C1 segment of cervical spinal cord (tissue), 14 donors: ENCODE results near the gene RGL1.

Source experiments
- DNase-seq, 14 donors: peaks; one replicate each; lab custom pipeline; 2025; lab: John Stamatoyannopoulos, UW

Gene RGL1

GRCh38 chr1:183821309-183821888, 16.5 kb downstream of the RGL1 start:
- DNase-seq: no peak

DNA sequence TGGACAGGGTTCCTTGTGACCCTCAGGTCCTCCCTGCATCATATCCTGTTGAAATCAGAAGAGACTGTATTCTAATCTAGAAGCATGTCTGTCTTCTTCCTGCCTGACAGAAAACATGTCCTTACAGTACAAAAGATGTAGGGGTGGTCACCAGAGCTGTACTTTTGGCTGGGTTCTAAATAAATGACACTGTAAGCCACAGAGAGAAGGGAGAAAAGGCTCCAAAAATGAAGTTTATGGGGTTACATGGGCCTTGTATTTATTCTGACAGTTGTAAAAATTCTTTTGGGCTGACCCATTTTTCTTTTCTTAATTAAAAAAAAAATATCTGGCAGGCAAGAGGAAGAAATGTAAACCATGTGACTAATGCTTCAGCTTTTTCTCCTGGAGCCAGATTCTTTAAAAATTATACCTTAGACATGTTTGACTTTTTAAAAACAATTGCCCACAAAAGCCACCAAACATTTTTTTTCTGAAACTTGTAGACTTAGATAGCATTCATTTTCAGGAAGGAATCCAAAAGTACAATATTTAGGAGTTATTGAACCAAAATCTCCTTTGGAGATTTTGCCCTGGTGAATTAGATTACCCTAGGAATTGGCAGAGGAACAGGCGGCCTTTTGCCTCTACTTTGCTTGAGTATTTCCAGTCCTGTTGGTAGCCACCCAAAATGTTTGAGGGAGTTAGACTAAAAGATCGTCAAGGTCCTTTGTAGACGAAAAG, 17.1 kb downstream of the RGL1 start:
- DNase-seq: no peak

DNA sequence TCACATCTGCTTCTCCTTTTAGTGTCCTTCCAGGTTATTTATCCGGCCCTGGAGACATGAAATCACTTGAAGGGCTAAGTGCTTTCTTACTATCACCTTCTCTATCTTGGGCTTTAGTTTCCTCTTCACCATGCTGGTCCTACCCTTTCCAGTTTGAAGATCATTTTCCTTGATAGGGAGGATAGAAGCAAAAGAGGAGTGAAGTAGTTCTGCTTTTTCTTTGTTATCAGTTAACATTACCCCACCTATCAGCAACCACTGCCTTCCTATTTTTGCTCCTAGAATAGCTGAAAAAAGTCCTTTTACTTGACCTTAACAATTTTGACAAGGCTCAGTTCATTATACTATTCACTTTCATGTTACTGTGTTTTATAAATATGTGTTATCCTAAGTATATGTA, 19.4 kb downstream of the RGL1 start:
- DNase-seq: no peak

DNA sequence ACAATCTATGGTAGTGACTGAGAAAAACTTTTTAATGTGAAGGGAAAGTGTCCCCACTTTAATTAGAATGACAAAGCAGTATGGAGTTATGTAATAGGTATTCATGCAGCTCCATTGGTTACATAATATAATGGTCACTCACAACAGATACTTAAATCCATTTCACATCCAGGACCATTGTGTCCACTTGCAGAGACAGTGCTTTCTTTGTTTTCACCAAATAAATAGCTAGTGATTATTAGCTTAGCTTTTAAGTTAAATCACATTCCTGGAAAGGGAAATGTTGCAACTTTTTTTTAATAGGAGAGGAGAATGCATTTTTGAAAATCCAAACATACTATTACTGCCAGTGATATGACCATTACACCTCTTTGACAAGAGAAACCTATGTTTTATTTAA, 22.9 kb downstream of the RGL1 start:
- DNase-seq: peak in 1 of 14 donors; percentile 4

GRCh38 chr1:183830389-183830788, 25.5 kb downstream of the RGL1 start:
- DNase-seq: no peak

DNA sequence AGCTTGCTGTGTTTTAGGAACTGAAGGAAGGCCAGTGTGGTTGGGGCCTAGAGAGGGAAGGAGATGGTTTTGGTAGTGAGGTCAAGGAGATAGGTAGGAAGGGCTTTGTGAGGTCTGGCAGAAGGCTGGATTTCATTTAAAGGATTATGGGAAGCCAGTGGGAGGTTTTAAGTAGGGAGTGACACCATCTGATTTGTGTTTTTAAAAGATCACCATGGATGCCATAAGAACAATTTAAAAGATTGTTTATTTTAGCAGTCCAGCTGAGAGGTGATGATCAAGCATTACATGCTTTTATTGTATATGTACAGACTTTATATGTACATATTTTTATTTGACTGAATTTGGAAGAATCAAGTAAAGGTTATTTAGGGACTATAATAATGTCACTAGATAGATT, 26.4 kb downstream of the RGL1 start:
- no peak for DNase-seq

DNA sequence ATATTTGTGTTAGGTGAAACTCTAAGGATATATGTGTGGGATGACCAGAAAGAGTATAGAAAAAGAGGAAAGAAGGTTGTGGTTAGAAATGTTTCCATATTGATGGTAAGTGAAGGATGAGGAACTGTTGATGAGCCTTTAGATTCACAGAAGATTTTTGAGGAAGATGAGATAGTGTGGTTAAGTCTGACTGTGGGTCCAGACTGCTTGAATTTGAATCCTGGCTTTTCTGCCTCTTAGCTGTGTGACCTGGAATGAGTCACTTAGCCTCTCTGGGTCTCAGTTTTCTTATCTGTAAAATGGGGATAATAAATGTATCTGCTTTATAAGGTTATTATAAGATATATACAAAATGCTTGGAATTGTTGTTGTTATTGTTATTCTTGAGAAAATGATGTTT, 27.5 kb downstream of the RGL1 start:
- no peak for DNase-seq

DNA sequence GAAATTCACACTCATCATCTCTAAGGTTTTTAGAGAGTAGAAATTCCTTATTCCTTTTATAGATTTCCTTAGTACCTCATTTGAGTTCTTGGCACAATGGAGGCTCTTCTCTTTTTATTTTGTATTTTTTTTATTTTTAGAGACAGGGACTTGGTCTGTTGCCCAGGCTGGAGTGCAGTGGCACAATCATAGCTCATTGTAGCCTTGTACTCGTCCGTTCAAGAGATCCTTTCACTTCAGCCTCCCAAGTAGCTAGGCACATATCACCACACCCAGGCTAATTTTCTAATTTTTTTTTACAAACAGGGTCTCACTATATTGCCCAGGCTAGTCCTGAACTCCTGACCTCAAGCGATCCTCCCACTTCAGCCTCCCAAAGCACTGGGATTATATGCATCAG, 29.6 kb downstream of the RGL1 start:
- peak in 2 of 14 donors; percentile 4 to 13 for DNase-seq

- DNase-seq: no peak
Observed at GRCh38 chr1:183836598-183836997, 31.7 kb downstream of the RGL1 start.

DNA sequence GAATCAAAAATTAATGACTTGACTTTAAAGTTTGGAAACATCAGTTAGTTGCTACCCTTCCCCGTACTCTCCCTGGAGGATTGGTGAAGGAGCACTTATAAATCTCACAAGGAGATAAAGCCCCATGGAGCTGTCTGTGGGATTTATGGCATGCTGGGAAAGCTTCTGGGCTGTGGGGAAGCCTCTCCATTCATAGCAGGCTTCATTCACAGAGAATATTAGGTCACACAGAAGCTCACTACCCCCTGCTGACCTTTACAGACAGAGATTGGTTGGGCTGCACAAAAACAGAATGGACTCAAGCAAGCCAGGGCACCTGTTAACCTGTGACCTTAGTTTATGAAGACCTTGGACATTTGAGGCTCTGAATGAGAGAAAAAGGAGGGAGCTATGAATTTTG, 32.1 kb downstream of the RGL1 start:
- peak in 1 of 14 donors; percentile 13 for DNase-seq

- DNase-seq: no peak
Observed at GRCh38 chr1:183838221-183838620, 33.3 kb downstream of the RGL1 start.

GRCh38 chr1:183840140-183840539, 35.2 kb downstream of the RGL1 start:
- no peak for DNase-seq

DNA sequence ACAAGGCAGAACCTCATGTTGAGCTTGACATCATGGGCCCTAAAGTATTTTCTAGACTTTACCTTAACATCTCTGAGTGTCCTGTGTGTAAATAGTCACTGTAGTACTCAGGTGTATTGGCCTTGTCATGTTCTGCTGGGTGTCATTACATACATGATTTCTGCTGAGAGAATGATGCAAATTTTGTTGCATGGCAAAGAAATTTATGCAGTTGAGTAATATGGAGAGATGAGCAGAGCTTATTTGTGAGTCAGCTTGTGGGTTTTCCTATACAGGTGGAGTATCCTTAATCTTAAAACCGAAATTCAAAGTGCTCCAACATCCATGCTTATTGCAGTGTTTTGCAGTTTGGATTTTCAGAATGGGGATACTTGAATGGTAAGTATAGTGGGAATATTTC, 36.6 kb downstream of the RGL1 start:
- no peak for DNase-seq

DNA sequence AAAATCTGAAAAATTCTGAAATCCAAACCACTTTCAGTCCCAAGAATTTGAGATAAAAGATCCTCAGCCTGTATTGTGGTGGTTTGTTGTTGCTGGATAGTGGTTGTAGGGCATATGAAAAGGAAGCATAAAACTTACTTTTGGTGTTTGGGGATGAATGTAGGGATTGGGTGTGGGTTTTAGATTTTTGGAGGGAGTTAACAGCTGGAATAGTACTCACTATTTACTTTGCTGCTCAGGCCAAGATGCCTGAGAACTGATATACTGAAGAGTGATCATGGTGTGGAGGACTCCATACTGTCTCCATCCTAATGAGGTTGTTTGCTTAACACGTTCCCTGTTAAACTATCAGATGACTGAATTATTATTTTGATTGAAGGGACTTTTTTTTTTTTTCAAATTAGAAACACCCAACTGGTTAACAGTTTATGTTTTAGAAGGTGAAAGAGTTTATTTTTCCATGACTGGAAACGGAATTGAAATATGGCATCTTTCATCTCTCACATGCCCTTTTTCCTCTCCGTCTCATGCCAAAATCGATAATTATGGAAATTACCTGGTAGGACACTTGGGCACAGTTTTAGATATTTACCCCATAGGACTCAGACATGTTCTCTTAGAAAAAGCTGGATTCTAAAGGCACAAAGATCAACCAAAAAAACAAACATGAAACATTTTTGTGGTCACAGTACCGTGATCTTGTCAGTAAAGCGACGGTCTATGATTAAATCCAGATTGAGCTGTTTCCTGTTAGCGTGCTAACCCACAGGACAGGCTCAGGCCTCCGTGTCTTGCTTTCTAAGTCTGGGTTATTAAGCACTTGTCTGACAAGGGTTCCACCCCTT, 37.3 kb downstream of the RGL1 start:
- DNase-seq: peak in 1 of 14 donors; percentile 6

- no peak for DNase-seq
Observed at GRCh38 chr1:183842795-183843144, 37.9 kb downstream of the RGL1 start.

GRCh38 chr1:183844806-183845205, 39.9 kb downstream of the RGL1 start:
- DNase-seq: no peak

DNA sequence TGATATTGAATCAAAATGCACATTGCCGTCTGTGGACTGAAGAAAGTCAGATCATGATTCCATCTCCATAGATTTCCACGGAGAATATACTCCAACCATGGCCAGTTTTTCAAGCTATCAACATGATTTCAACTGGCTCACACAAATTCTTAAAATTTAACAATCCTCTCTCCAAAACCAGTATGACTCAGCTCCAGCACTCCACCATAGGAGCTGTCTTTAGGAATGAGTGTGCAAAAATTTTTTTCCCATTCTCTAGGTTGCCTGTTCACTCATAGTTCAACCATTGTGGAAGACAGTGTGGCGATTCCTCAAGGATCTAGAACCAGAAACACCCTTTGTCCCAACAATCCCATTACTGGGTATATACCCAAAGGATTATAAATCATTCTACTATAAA, 40.8 kb downstream of the RGL1 start:
- DNase-seq: no peak

- DNase-seq: no peak
Observed at GRCh38 chr1:183847641-183848040, 42.7 kb downstream of the RGL1 start.

- DNase-seq: no peak
Observed at GRCh38 chr1:183850852-183851251, 45.9 kb downstream of the RGL1 start.

- DNase-seq: no peak
Observed at GRCh38 chr1:183859119-183859518, 54.2 kb downstream of the RGL1 start.

DNA sequence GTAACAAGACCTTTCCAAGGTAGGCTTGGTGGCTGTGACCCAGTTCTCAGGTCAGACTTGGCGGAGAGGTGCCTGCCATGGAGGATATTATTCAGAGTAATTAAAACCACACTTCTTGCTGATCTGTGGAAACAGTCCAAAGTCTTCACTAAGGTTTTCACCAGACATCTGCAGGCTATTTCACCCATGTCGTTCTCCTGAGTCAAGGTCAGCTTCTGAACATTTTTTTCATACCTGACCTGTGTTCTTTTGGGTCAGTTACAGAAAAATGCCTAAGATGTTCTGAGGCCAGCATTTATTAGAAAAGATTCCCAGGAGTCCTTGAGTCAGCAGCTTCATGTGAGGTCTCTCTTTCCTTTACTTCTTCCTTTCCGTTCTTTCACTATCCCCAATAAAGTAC, 54.9 kb downstream of the RGL1 start:
- DNase-seq: no peak

DNA sequence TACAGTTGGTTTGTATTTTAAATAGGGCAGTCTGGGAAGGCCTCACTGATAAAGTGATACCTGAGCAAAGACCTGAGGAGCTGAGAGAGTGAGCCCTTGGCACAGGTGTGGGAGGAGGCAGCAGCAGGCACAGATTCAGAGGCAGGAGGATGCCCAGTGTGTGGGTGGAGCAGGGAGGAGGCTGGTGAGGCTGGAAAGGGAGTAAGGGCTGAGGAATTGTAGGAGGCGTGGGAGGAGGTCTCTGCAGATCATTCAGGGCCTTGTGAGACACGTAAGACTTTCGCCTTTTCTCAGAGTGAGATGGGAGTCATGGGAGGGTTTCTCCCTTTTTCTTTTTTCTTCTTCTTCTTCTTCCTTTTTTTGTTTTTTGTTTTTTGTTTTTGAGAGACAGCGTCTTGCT, 58.0 kb downstream of the RGL1 start:
- DNase-seq: no peak

GRCh38 chr1:183863852-183864251, 58.9 kb downstream of the RGL1 start:
- no peak for DNase-seq
